ENCODE measurements around the gene RPS10.

The RPS10 gene

GRCh38 chr6:34425498-34426410 is at the start of gene RPS10:
RPS10 (minus strand) TSS chr6:34426069; CDS start chr6:34425221, 848 bp downstream.
- Mint-ChIP-seq H3K4me3 (peak within 1 kb of the TSS; percentile 98), H3K27me3 (no peaks in the 10 kb centered on the region), H3K27ac (peak within 1 kb of the TSS; percentile 100), H3K36me3 (peaks cover 24% of the 10 kb centered on the region), H3K9me3 (no peaks in the 10 kb centered on the region), H3K4me1 (peaks cover 36% of the 10 kb centered on the region)

- no peaks in the 10 kb centered on the region for H3K4me1 Mint-ChIP-seq
- no peak overlapping the region for H3K27ac Mint-ChIP-seq
- no peaks in the 10 kb centered on the region for H3K36me3 Mint-ChIP-seq
- no peak overlapping the region for H3K4me3 Mint-ChIP-seq
- no peaks in the 10 kb centered on the region for H3K9me3 Mint-ChIP-seq
- H3K27me3 Mint-ChIP-seq: no peaks in the 10 kb centered on the region
These were observed 49.4 kb upstream of the RPS10 start for GRCh38 chr6:34475238-34475682.

GRCh38 chr6:34474754-34475153 is 48.9 kb upstream of the RPS10 start:
- Mint-ChIP-seq H3K4me1 (no peaks in the 10 kb centered on the region), H3K9me3 (no peaks in the 10 kb centered on the region), H3K36me3 (no peaks in the 10 kb centered on the region), H3K27me3 (no peaks in the 10 kb centered on the region), H3K27ac (peak overlapping the region; percentile 42), H3K4me3 (no peak overlapping the region)

GRCh38 chr6:34473967-34474366 is 48.1 kb upstream of the RPS10 start:
- Mint-ChIP-seq H3K36me3 (no peaks in the 10 kb centered on the region), H3K4me3 (no peak overlapping the region), H3K9me3 (no peaks in the 10 kb centered on the region), H3K27ac (no peak overlapping the region), H3K4me1 (no peaks in the 10 kb centered on the region), H3K27me3 (no peaks in the 10 kb centered on the region)

GRCh38 chr6:34472425-34472824 is 46.6 kb upstream of the RPS10 start:
- H3K27me3 Mint-ChIP-seq: no peaks in the 10 kb centered on the region
- no peaks in the 10 kb centered on the region for H3K9me3 Mint-ChIP-seq
- no peaks in the 10 kb centered on the region for H3K4me1 Mint-ChIP-seq

GRCh38 chr6:34469499-34469898 is 43.6 kb upstream of the RPS10 start:
- no peaks in the 10 kb centered on the region for H3K9me3 Mint-ChIP-seq
- H3K27ac Mint-ChIP-seq: no peak overlapping the region
- peaks cover 5% of the 10 kb centered on the region for H3K4me1 Mint-ChIP-seq
- no peaks in the 10 kb centered on the region for H3K36me3 Mint-ChIP-seq
- H3K4me3 Mint-ChIP-seq: no peak overlapping the region
- peaks cover 11% of the 10 kb centered on the region for H3K27me3 Mint-ChIP-seq

More at GRCh38 chr6:34472425-34472824, 46.6 kb upstream of the RPS10 start:
- H3K36me3 Mint-ChIP-seq: no peaks in the 10 kb centered on the region
- no peak overlapping the region for H3K27ac Mint-ChIP-seq
- H3K4me3 Mint-ChIP-seq: no peak overlapping the region

- Mint-ChIP-seq H3K4me3 (no peak overlapping the region), H3K27ac (no peak overlapping the region), H3K36me3 (no peaks in the 10 kb centered on the region), H3K27me3 (peaks cover 11% of the 10 kb centered on the region), H3K9me3 (no peaks in the 10 kb centered on the region), H3K4me1 (peaks cover 5% of the 10 kb centered on the region)
These were observed 42.6 kb upstream of the RPS10 start for GRCh38 chr6:34468378-34468892.

- H3K9me3 Mint-ChIP-seq: no peaks in the 10 kb centered on the region
- H3K27ac Mint-ChIP-seq: no peak overlapping the region
- H3K4me3 Mint-ChIP-seq: peak overlapping the region; percentile 45
- no peaks in the 10 kb centered on the region for H3K36me3 Mint-ChIP-seq
- peaks cover 11% of the 10 kb centered on the region for H3K27me3 Mint-ChIP-seq
- peaks cover 5% of the 10 kb centered on the region for H3K4me1 Mint-ChIP-seq
These were observed 40.6 kb upstream of the RPS10 start for GRCh38 chr6:34466242-34467185.

- no peaks in the 10 kb centered on the region for H3K9me3 Mint-ChIP-seq
- H3K4me1 Mint-ChIP-seq: peaks cover 5% of the 10 kb centered on the region
- H3K36me3 Mint-ChIP-seq: no peaks in the 10 kb centered on the region
- no peak within 1 kb of the TSS for H3K27ac Mint-ChIP-seq
- H3K4me3 Mint-ChIP-seq: peak within 1 kb of the TSS; percentile 47
- peaks cover 11% of the 10 kb centered on the region for H3K27me3 Mint-ChIP-seq
These were observed 39.8 kb upstream of the RPS10 start, which contains the start of gene PACSIN1 for GRCh38 chr6:34465531-34466241. PACSIN1 (plus strand) TSS chr6:34466076; CDS start chr6:34526306, 60,230 bp downstream.

- H3K4me3 Mint-ChIP-seq: no peak overlapping the region
- H3K36me3 Mint-ChIP-seq: no peaks in the 10 kb centered on the region
- peaks cover 5% of the 10 kb centered on the region for H3K4me1 Mint-ChIP-seq
- H3K27ac Mint-ChIP-seq: no peak overlapping the region
- H3K27me3 Mint-ChIP-seq: peaks cover 11% of the 10 kb centered on the region
- no peaks in the 10 kb centered on the region for H3K9me3 Mint-ChIP-seq
These were observed 38.0 kb upstream of the RPS10 start for GRCh38 chr6:34463849-34464248.

- peaks cover 5% of the 10 kb centered on the region for H3K4me1 Mint-ChIP-seq
- no peak overlapping the region for H3K27ac Mint-ChIP-seq
- no peak overlapping the region for H3K4me3 Mint-ChIP-seq
- H3K9me3 Mint-ChIP-seq: no peaks in the 10 kb centered on the region
- H3K36me3 Mint-ChIP-seq: no peaks in the 10 kb centered on the region
- peaks cover 11% of the 10 kb centered on the region for H3K27me3 Mint-ChIP-seq
These were observed 37.4 kb upstream of the RPS10 start for GRCh38 chr6:34463299-34463698.

- H3K36me3 Mint-ChIP-seq: no peaks in the 10 kb centered on the region
- H3K4me3 Mint-ChIP-seq: no peak overlapping the region
- no peaks in the 10 kb centered on the region for H3K9me3 Mint-ChIP-seq
- no peak overlapping the region for H3K27ac Mint-ChIP-seq
- peaks cover 5% of the 10 kb centered on the region for H3K4me1 Mint-ChIP-seq
- peaks cover 11% of the 10 kb centered on the region for H3K27me3 Mint-ChIP-seq
These were observed 36.7 kb upstream of the RPS10 start for GRCh38 chr6:34462551-34462971.

- H3K9me3 Mint-ChIP-seq: no peaks in the 10 kb centered on the region
- H3K4me1 Mint-ChIP-seq: peaks cover 5% of the 10 kb centered on the region
- H3K27ac Mint-ChIP-seq: no peak overlapping the region
- no peak overlapping the region for H3K4me3 Mint-ChIP-seq
- H3K36me3 Mint-ChIP-seq: no peaks in the 10 kb centered on the region
- H3K27me3 Mint-ChIP-seq: peaks cover 9% of the 10 kb centered on the region
These were observed 36.1 kb upstream of the RPS10 start for GRCh38 chr6:34462010-34462409.

- Mint-ChIP-seq H3K27ac (no peak overlapping the region), H3K36me3 (no peaks in the 10 kb centered on the region), H3K4me3 (no peak overlapping the region)
These were observed 35.1 kb upstream of the RPS10 start for GRCh38 chr6:34460796-34461507.

More at GRCh38 chr6:34460796-34461507, 35.1 kb upstream of the RPS10 start:
- no peaks in the 10 kb centered on the region for H3K9me3 Mint-ChIP-seq
- peaks cover 5% of the 10 kb centered on the region for H3K4me1 Mint-ChIP-seq
- peaks cover 8% of the 10 kb centered on the region for H3K27me3 Mint-ChIP-seq
